ENCODE results near the gene PBX2. TPM values are rescaled to one million over a fixed set of nuclear protein-coding genes. Genes with fewer than 3 reads are reported as not detected.
A peak's percentile ranks its signal among the peaks of the same experiment; 100 is the strongest.

The PBX2 gene
- total and polyA plus RNA-seq, 10 of the 15 experiments (the other 5 are each of a cell fraction or from before 2014, with no cell fraction given), result 0.84 to 66.5 (median 20.6) TPM

DNA sequence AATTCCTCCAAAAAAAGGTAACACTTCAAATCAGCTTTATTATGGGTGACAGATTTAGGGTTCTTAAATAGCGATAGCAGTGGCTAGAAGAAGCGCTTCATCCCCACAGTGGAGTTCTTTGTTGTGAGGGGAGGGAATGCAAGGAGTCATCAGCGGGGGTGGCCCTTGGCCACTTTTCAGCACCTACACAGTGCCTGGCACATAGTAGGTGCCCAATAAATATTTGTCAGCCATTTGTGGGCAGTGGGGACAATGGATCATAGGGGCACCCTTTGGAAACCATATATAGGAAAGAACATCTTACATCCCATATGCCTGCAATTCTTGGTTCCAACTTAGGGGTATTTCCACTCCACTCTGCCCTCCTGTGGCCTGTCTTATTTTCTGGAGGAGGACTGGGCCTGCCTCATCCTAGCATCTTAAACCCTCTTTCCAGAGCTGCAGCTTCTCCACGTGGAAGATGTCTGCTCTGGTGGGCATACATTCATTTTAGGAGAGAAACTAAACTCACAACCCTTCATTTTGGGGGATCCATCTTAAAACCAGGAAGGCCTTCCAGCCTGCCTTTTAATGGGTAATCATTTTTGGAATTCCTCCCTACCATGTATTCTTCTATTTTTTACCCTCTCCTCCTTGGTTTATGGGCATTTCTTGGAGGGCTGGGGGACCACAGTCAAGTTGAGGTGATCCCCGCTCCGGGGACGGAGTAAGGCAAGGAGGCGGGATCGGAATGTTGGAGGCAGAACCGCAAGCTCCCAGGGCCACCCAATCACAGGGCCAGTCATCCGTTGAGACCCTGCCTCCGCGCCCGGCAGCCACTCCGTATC lies 5.0 kb upstream of the PBX2 start (continued):
- TF ChIP-seq, protein P1, sequence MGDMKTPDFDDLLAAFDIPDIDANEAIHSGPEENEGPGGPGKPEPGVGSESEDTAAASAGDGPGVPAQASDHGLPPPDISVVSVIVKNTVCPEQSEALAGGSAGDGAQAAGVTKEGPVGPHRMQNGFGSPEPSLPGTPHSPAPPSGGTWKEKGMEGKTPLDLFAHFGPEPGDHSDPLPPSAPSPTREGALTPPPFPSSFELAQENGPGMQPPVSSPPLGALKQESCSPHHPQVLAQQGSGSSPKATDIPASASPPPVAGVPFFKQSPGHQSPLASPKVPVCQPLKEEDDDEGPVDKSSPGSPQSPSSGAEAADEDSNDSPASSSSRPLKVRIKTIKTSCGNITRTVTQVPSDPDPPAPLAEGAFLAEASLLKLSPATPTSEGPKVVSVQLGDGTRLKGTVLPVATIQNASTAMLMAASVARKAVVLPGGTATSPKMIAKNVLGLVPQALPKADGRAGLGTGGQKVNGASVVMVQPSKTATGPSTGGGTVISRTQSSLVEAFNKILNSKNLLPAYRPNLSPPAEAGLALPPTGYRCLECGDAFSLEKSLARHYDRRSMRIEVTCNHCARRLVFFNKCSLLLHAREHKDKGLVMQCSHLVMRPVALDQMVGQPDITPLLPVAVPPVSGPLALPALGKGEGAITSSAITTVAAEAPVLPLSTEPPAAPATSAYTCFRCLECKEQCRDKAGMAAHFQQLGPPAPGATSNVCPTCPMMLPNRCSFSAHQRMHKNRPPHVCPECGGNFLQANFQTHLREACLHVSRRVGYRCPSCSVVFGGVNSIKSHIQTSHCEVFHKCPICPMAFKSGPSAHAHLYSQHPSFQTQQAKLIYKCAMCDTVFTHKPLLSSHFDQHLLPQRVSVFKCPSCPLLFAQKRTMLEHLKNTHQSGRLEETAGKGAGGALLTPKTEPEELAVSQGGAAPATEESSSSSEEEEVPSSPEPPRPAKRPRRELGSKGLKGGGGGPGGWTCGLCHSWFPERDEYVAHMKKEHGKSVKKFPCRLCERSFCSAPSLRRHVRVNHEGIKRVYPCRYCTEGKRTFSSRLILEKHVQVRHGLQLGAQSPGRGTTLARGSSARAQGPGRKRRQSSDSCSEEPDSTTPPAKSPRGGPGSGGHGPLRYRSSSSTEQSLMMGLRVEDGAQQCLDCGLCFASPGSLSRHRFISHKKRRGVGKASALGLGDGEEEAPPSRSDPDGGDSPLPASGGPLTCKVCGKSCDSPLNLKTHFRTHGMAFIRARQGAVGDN (IDR thresholded peaks at IDR 0.05), result no peak
- no peak for TF ChIP-seq HDAC2 (IDR thresholded peaks at IDR 0.05)
- TF ChIP-seq BCL11A (IDR thresholded peaks at IDR 0.05; ENCODE audit: low read depth, low read length), result no peak
- no peak for TF ChIP-seq RCOR1 (conservative IDR thresholded peaks at IDR 0.05; ENCODE audit: low read depth, low read length)
- TF ChIP-seq IKZF2 (IDR thresholded peaks at IDR 0.05), result peak; percentile 61 to 76
- TF ChIP-seq TAF1 (IDR thresholded peaks at IDR 0.05; ENCODE audit: borderline replicate concordance, low read depth, low read length), result peak; percentile 42; the same call in 1 of the 2 replicates
- no peak for TF ChIP-seq ESRRA (IDR thresholded peaks at IDR 0.05; ENCODE audit: low read length)
- TF ChIP-seq, protein P2, sequence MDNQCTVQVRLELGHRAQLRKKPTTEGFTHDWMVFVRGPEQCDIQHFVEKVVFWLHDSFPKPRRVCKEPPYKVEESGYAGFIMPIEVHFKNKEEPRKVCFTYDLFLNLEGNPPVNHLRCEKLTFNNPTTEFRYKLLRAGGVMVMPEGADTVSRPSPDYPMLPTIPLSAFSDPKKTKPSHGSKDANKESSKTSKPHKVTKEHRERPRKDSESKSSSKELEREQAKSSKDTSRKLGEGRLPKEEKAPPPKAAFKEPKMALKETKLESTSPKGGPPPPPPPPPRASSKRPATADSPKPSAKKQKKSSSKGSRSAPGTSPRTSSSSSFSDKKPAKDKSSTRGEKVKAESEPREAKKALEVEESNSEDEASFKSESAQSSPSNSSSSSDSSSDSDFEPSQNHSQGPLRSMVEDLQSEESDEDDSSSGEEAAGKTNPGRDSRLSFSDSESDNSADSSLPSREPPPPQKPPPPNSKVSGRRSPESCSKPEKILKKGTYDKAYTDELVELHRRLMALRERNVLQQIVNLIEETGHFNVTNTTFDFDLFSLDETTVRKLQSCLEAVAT (IDR thresholded peaks at IDR 0.05), result peak; percentile 83
- TF ChIP-seq SMC3 (IDR thresholded peaks at IDR 0.05; ENCODE audit: borderline replicate concordance, low read length), result peak; percentile 47; the same call in 1 of the 2 replicates
- TF ChIP-seq, protein P3, sequence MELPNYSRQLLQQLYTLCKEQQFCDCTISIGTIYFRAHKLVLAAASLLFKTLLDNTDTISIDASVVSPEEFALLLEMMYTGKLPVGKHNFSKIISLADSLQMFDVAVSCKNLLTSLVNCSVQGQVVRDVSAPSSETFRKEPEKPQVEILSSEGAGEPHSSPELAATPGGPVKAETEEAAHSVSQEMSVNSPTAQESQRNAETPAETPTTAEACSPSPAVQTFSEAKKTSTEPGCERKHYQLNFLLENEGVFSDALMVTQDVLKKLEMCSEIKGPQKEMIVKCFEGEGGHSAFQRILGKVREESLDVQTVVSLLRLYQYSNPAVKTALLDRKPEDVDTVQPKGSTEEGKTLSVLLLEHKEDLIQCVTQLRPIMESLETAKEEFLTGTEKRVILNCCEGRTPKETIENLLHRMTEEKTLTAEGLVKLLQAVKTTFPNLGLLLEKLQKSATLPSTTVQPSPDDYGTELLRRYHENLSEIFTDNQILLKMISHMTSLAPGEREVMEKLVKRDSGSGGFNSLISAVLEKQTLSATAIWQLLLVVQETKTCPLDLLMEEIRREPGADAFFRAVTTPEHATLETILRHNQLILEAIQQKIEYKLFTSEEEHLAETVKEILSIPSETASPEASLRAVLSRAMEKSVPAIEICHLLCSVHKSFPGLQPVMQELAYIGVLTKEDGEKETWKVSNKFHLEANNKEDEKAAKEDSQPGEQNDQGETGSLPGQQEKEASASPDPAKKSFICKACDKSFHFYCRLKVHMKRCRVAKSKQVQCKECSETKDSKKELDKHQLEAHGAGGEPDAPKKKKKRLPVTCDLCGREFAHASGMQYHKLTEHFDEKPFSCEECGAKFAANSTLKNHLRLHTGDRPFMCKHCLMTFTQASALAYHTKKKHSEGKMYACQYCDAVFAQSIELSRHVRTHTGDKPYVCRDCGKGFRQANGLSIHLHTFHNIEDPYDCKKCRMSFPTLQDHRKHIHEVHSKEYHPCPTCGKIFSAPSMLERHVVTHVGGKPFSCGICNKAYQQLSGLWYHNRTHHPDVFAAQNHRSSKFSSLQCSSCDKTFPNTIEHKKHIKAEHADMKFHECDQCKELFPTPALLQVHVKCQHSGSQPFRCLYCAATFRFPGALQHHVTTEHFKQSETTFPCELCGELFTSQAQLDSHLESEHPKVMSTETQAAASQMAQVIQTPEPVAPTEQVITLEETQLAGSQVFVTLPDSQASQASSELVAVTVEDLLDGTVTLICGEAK (IDR thresholded peaks at IDR 0.05; ENCODE audit: borderline replicate concordance), result no peak
- TF ChIP-seq NFXL1 (IDR thresholded peaks at IDR 0.05; ENCODE audit: borderline replicate concordance), result no peak
- no peak for TF ChIP-seq MYB (IDR thresholded peaks at IDR 0.05; ENCODE audit: borderline replicate concordance, low read depth, low read length)
- peak; percentile 43; the same call in 1 of the 2 replicates for TF ChIP-seq RAD21 (IDR thresholded peaks at IDR 0.05; ENCODE audit: insufficient read depth, low read depth, low read length)
- TF ChIP-seq ZNF207 (IDR thresholded peaks at IDR 0.05; ENCODE audit: borderline replicate concordance), result no peak
- TF ChIP-seq, protein P4, sequence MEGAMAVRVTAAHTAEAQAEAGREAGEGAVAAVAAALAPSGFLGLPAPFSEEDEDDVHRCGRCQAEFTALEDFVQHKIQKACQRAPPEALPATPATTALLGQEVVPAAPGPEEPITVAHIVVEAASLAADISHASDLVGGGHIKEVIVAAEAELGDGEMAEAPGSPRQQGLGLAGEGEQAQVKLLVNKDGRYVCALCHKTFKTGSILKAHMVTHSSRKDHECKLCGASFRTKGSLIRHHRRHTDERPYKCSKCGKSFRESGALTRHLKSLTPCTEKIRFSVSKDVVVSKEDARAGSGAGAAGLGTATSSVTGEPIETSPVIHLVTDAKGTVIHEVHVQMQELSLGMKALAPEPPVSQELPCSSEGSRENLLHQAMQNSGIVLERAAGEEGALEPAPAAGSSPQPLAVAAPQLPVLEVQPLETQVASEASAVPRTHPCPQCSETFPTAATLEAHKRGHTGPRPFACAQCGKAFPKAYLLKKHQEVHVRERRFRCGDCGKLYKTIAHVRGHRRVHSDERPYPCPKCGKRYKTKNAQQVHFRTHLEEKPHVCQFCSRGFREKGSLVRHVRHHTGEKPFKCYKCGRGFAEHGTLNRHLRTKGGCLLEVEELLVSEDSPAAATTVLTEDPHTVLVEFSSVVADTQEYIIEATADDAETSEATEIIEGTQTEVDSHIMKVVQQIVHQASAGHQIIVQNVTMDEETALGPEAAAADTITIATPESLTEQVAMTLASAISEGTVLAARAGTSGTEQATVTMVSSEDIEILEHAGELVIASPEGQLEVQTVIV (IDR thresholded peaks at IDR 0.05; ENCODE audit: borderline replicate concordance, partially characterized antibody), result no peak
- TF ChIP-seq RFX5 (IDR thresholded peaks at IDR 0.05; ENCODE audit: low read depth, low read length), result peak; percentile 79
- no peak for TF ChIP-seq CBX5 (IDR thresholded peaks at IDR 0.05; ENCODE audit: low read depth)
